GM19395 (cell line): ENCODE data around the gene AGO1.
"Not testable (repeated sequence)": the region's sequence is repeated elsewhere in the genome, so short reads cannot be mapped to it uniquely, and the experiment has no call there.

Experiments used
- ATAC-seq: cut with Tn5 transposase; IDR thresholded peaks from one replicate; pipeline ENCODE4 v1.9.1; 2021; ENCODE audit warnings: mild to moderate bottlenecking, moderate library complexity; ENCODE audit not compliant: unreplicated experiment

The AGO1 gene

GRCh38 chr1:35866991-35867390 is 16.0 kb upstream of the AGO1 start:
- no peak for ATAC-seq

DNA sequence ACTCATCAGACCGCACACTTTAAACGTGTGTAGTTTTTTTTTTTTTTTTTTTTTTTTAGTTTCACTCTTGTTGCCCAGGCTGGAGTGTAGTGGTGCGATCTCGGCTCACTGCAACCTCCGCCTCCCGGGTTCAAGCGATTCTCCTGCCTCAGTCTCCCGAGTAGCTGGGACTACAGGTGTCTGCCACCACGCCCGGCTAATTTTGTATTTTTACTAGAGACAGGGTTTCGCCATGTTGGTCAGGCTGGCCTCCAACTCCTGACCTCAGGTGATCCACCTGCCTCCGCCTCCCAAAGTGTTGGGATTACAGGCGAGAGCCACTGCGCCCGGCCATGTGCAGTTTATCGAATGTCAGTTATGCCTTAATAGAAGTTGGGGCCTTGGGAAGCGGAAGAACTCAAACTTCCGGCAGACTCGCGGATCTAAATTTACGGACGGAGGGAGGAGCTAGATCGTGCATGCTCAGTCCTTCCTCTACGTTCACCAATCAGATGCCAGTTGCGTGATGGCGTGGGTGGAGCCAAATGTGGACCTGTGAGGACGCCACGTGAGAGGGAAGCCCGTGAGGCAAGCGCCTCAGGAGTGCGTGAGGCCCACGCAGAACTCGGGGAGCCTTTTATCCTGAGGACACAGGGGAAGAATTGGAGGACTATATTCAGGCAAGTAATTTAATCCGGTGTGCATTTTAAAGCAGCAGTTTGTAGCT is 13.6 kb upstream of the AGO1 start:
- ATAC-seq: not testable (repeated sequence)

DNA sequence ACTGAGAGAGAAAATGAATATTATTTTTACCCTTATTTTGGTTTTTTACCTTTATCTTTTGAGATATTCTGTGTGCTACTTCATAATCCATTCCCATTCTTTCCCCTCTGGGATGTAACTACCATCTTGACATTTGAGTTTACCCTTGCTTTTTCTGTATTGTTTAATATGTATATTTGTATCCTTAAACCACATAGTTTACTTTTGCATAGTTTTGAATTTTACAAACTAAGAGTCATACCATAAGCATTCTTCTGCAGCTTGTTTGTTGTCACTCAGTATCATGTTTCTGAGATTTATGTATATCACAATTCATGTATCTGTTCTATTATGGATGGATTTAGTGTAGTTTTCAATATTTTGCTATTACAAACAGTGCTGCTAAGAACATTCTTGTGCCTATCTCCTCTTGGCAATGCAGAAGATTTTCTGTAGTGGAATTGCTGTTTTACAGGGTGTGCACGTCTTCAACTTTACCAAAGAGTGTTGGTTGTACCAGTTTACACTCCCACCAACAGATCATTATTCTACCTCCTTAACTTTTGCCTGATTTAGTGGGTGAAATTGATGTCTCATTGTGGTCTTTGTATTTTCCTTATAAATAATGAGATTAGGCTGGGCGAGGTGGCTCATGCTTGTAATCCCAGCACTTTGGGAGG is 12.2 kb upstream of the AGO1 start:
- ATAC-seq: no peak

- no peak for ATAC-seq
Measured at GRCh38 chr1:35873243-35873750, 9.7 kb upstream of the AGO1 start.

DNA sequence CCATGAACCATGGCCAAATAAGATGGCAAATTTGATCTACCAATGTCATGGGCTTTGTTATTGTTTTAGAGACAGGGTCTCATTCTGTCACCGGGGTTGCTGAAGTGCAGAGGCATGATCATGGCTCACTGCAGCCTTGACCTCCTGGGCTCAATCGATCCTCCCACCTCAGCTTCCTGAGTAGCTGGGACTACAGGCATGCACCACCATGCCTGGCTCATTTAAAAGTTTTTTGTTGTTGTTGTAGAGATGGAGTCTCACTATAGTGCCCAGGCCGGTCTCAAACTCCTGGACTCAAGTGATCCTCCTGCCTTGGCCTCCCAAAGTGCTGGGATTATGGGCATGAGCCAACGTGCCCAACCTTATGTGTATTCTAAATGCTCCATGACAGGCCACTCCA is 8.9 kb upstream of the AGO1 start:
- not testable (repeated sequence) for ATAC-seq

- ATAC-seq: no peak
Measured at GRCh38 chr1:35876988-35877387, 6.0 kb upstream of the AGO1 start.

DNA sequence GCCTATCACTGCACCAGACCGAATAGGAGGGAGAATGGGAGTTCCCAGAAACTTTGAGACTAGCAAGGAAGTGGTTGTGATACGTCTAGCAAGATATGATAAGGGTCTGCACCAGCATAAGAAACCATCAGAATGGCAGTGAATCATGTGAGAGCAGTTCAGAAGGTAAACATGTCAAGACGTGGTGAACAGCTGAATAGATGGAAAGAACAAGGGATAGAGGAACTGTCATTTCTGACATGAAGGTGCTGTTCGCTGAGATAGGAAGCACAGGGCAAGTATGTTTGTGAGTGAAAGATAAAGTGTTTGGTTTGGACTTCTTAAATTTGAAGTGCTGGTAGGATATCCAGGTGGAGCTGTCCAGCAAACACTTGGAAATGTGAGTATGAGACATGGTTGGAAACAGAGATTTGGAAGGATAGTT is 1.1 kb upstream of the AGO1 start:
- no peak for ATAC-seq

- no peak for ATAC-seq
Measured at GRCh38 chr1:35882586-35882944, 444 bp upstream of the AGO1 start.

DNA sequence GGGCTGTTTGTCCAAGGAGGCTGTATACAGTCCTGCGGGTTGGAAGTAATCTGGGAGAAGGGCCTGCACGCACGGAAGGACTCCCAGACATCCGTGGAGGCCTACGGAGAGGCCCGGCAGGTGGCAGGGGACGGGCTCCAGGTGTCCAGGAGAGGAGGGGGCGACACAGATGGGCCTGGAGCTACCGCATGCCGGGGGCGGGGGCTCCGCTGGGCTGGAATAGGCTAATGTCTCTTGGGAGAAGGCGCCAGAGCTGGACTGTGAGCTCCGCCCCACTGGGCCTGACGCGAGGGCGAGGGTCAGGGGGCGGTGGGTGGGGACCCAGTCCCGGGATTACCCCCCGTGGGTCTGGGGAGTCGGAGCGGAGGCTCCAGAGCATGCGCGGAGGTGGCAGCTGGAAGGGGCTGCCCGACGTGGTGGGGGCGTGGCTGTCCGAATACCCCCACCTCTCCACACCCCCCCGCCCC is 659 bp downstream of the AGO1 start:
- no peak for ATAC-seq

GRCh38 chr1:35884934-35885333 is 1.9 kb downstream of the AGO1 start:
- no peak for ATAC-seq

DNA sequence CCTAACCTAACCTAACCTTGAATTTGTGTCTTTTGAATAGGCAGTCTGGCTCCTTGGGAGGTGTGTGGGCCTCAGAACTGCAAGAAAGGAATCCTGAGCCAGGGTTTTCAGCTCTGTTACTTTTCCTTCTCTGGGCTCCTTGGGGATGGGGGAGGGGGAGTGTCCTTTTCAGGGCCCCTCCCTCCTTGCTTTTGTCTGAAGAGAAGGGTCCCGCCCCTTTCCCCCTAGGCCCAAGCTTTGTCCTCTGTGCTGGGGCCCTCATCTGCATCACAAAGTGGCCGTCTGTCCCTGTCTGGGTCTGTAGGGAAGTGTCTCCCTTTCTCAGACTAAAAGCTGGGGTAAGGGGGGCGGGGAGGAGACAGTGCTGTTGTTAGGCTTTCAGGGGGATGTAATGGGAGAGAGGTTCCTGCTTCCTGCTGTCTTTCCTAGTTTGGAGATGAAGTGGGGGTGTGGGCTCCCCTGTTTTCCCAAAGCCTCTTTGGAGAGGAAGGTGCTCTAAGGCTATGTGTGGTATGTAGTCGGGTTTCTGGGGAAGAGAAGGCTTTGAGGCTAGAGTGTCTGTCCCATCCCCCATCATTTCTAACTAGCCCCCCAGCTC is 3.1 kb downstream of the AGO1 start:
- ATAC-seq: no peak

DNA sequence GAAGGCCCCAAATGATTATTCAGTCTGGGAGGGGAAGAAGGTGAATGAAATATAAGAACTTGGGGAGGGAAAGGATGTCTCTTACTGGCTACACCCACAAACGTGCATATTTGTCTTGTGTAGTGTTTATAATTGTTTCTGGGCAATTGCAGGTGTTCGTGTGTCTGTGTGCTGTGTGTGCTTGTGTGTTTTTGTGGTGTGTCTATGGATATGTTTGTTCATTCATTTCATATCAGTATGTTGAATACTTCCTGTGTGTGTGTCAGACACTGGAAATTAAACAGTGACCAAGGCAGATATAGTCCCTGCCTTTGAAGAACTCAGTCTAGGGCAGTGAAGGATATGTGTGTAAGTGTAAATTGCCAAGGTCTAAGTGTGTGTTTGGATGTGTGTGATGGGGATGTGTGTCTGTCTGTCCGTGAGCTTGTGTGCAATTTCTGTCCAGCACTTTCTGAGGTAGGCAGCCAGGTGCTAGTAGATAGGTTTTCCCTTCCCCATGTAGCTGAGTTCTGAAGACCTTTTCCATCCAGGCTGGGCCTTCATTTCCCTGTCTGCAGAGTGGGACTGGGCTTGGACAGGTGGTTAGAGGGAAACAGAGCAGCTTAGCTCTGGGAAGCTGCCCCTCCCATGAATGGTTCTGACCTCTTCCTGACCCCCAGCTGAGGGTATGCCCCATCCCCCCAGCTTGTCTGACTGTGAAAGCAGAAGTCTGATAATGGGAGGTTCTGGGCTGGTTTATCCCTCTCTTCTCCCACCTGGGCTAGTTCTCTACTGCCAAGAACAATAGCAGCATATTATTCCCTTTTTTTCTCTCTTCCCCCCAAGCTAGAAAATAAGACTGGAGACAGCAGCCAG is 3.8 kb downstream of the AGO1 start:
- peak; percentile 42 for ATAC-seq

GRCh38 chr1:35887508-35887907 is 4.5 kb downstream of the AGO1 start:
- ATAC-seq: no peak

- ATAC-seq: no peak
Measured at GRCh38 chr1:35888255-35888654, 5.2 kb downstream of the AGO1 start.

- not testable (repeated sequence) for ATAC-seq
Measured at GRCh38 chr1:35888981-35889380, 6.0 kb downstream of the AGO1 start.

DNA sequence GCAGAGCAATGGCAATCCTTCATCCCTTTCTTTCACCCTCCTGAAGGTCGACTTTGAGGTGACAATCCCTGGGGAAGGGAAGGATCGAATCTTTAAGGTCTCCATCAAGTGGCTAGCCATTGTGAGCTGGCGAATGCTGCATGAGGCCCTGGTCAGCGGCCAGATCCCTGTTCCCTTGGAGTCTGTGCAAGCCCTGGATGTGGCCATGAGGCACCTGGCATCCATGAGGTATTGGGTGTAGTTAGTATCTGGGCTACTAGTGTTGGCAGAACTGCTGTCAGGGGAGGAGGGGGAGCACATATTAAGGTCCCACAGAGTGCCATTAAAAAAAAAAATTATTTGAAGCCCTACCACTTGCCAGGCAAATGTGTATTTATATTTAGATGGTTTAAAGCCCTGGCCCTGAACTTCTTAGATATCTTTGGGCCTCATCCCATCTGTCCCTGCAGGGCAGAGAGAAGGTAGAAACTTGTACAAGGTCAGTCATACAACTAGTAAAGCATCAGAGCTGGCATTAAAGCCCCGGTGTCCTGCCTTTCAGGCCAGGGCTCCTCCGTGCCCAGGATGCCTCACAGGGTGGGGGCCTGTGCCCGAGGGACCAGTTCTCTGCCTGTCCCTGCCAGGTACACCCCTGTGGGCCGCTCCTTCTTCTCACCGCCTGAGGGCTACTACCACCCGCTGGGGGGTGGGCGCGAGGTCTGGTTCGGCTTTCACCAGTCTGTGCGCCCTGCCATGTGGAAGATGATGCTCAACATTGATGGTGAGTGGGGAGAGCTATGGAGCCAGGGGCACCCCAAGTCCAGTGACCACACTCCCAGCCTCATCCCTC is 10.3 kb downstream of the AGO1 start:
- no peak for ATAC-seq

DNA sequence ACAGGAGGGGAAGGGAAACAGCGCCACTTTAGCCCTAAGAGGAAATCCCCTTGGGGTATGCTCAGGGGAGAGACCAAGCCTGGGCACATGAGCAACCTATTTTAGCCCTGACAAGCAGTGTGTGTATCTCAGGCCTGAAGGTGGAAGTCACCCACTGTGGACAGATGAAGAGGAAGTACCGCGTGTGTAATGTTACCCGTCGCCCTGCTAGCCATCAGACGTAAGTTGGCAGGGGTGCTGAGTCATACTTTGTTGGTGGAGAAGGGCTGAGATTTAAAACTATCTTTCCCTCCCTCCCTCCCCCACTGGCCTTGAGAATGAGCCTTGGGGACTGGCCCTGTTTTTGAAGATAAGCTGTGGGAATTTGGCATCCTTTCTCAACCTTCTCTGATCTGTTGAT is 11.2 kb downstream of the AGO1 start:
- peak; percentile 58 for ATAC-seq

DNA sequence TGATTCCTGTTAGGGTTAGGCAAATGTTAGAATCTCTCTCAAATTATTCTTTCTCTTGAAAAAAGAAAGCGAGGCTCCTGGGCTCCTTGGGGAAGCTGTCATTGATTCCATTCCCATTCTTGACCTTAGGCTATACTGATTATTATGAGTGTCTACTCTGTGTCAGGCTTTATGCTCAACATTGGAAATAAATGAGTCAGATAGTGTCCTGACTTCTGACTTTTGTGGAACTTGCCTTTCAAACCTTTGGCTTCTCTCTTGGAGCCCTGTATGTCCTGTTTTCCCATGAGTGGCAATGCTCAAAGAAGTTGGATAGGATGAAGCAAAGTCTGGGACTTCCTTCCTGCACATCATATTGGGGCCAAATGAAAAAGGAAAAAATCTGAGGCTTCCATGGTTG is 11.6 kb downstream of the AGO1 start:
- ATAC-seq: no peak

GRCh38 chr1:35899941-35900340 is 16.9 kb downstream of the AGO1 start:
- ATAC-seq: no peak

- ATAC-seq: no peak
Measured at GRCh38 chr1:35901235-35901634, 18.2 kb downstream of the AGO1 start.
